ENCODE results near the gene KMT5B. TPM values are rescaled to one million over a fixed set of nuclear protein-coding genes. Genes with fewer than 3 reads are reported as not detected.

KMT5B gene
- total and polyA plus RNA-seq, 2 of the 13 experiments (the other 11 are each of a cell fraction or from before 2014, with no cell fraction given): 17.6 to 23.7 TPM

- peak; percentile 76 for TF ChIP-seq SP2 (CRISPR knock-in tag; IDR thresholded peaks at IDR 0.05)
- peak; percentile 75 for TF ChIP-seq POGK (CRISPR knock-in tag; conservative IDR thresholded peaks at IDR 0.05)
- TF ChIP-seq ZZZ3 (CRISPR knock-in tag; IDR thresholded peaks at IDR 0.05; ENCODE audit: borderline replicate concordance): 0 out of 2 replicates have a peak, but pooled peaks have one; percentile 53
- peak; percentile 73; the same call in 1 of the 2 replicates for TF ChIP-seq GABPB1 (CRISPR knock-in tag; IDR thresholded peaks at IDR 0.05)
- TF ChIP-seq ZBTB7A (CRISPR knock-in tag; IDR thresholded peaks at IDR 0.05): peak; percentile 52; the same call in 1 of the 2 replicates
- TF ChIP-seq ZBTB8A (CRISPR knock-in tag; IDR thresholded peaks at IDR 0.05; ENCODE audit: borderline replicate concordance, low read depth): peak; percentile 20; the same call in 1 of the 2 replicates
- no peak for TF ChIP-seq MZF1 (CRISPR knock-in tag; IDR thresholded peaks at IDR 0.05; ENCODE audit: borderline replicate concordance)
- TF ChIP-seq, protein P1, sequence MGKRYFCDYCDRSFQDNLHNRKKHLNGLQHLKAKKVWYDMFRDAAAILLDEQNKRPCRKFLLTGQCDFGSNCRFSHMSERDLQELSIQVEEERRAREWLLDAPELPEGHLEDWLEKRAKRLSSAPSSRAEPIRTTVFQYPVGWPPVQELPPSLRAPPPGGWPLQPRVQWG (CRISPR knock-in tag; IDR thresholded peaks at IDR 0.05; ENCODE audit: borderline replicate concordance, low read depth): no peak
- TF ChIP-seq, protein P2, sequence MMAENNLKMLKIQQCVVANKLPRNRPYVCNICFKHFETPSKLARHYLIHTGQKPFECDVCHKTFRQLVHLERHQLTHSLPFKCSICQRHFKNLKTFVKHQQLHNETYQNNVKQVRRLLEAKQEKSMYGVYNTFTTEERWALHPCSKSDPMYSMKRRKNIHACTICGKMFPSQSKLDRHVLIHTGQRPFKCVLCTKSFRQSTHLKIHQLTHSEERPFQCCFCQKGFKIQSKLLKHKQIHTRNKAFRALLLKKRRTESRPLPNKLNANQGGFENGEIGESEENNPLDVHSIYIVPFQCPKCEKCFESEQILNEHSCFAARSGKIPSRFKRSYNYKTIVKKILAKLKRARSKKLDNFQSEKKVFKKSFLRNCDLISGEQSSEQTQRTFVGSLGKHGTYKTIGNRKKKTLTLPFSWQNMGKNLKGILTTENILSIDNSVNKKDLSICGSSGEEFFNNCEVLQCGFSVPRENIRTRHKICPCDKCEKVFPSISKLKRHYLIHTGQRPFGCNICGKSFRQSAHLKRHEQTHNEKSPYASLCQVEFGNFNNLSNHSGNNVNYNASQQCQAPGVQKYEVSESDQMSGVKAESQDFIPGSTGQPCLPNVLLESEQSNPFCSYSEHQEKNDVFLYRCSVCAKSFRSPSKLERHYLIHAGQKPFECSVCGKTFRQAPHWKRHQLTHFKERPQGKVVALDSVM (CRISPR knock-in tag; IDR thresholded peaks at IDR 0.05): peak; percentile 95
- TF ChIP-seq, protein P3, sequence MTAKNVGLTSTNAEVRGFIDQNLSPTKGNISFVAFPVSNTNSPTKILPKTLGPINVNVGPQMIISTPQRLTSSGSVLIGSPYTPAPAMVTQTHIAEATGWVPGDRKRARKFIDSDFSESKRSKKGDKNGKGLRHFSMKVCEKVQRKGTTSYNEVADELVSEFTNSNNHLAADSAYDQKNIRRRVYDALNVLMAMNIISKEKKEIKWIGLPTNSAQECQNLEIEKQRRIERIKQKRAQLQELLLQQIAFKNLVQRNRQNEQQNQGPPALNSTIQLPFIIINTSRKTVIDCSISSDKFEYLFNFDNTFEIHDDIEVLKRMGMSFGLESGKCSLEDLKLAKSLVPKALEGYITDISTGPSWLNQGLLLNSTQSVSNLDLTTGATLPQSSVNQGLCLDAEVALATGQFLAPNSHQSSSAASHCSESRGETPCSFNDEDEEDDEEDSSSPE (CRISPR knock-in tag; IDR thresholded peaks at IDR 0.05): peak; percentile 84
- no peak; the same call in 1 of the 2 replicates for TF ChIP-seq ZNF709 (CRISPR knock-in tag; IDR thresholded peaks at IDR 0.05)
- peak; percentile 43; the same call in 1 of the 2 replicates for TF ChIP-seq NR0B2 (CRISPR knock-in tag; IDR thresholded peaks at IDR 0.05)
- no peak for TF ChIP-seq ZNF567 (CRISPR knock-in tag; IDR thresholded peaks at IDR 0.05; ENCODE audit: borderline replicate concordance)
- TF ChIP-seq ZNF782 (CRISPR knock-in tag; IDR thresholded peaks at IDR 0.05; ENCODE audit: borderline replicate concordance): peak; percentile 54; the same call in 1 of the 2 replicates
- TF ChIP-seq ARNTL (CRISPR knock-in tag; IDR thresholded peaks at IDR 0.05): peak; percentile 88
- TF ChIP-seq TMF1 (CRISPR knock-in tag; IDR thresholded peaks at IDR 0.05; ENCODE audit: low read depth): peak; percentile 83; the same call in 1 of the 2 replicates
- TF ChIP-seq CHCHD3 (CRISPR knock-in tag; IDR thresholded peaks at IDR 0.05): peak; percentile 61; the same call in 1 of the 2 replicates
Observed at GRCh38 chr11:68121067-68121899, 91.8 kb downstream of the KMT5B start, which contains the start of gene CHKA (continued).

All from HepG2 (cell line).